Mesodermal cell (in vitro differentiated cells): ENCODE results near the gene SIM1.

ENCODE experiments used
- H3K27ac ChIP-seq: 2 replicates; pipeline ENCODE4 v1.7.0; 2013; ENCODE audit warnings: mild to moderate bottlenecking, low read depth, low read length, moderate library complexity; ENCODE audit not compliant: severe bottlenecking
- H3K36me3 ChIP-seq: 2 replicates; pipeline ENCODE4 v1.7.1; 2013; ENCODE audit warnings: mild to moderate bottlenecking, low read length, moderate library complexity; ENCODE audit not compliant: control insufficient read depth, insufficient read depth
- H3K4me1 ChIP-seq: one replicate; pipeline ENCODE4 v1.7.1; 2013; ENCODE audit warnings: mild to moderate bottlenecking, low read length; ENCODE audit not compliant: insufficient read depth, control insufficient read depth, poor library complexity, severe bottlenecking
- H3K4me3 ChIP-seq: 2 replicates; pipeline ENCODE4 v1.7.0; 2013; ENCODE audit warnings: low read length, control low read depth, mild to moderate bottlenecking; ENCODE audit not compliant: insufficient read depth, poor library complexity, severe bottlenecking; ENCODE audit errors: extremely low read depth
- H3K9me3 ChIP-seq: 2 replicates; pipeline ENCODE4 v1.7.1; 2013; ENCODE audit warnings: mild to moderate bottlenecking, low read length, moderate library complexity; ENCODE audit not compliant: control insufficient read depth
- WGBS, 2 experiments: methylation state at CpG; one replicate each; pipeline ENCODE4 v1.1.5; 2013; ENCODE audit warnings: missing lambda C conversion rate in 2 of 2; ENCODE audit not compliant: insufficient coverage in 2 of 2; 5-methylcytosine and 5-hydroxymethylcytosine counted together

Gene SIM1

GRCh38 chr6:100350139-100350538 lies 114.6 kb downstream of the SIM1 start:
- H3K27ac ChIP-seq: no peak overlapping the region
- H3K4me3 ChIP-seq: no peak overlapping the region
- no peaks in the 10 kb centered on the region for H3K36me3 ChIP-seq

GRCh38 chr6:100349366-100349765 lies 115.4 kb downstream of the SIM1 start:
- 93 to 100% methylated on average over 2 to 3 of the region's 3 CpGs for WGBS, 2 experiments
- Histone ChIP-seq H3K36me3 (no peaks in the 10 kb centered on the region), H3K27ac (no peak overlapping the region), H3K4me1 (peaks cover 12% of the 10 kb centered on the region), H3K4me3 (no peak overlapping the region), H3K9me3 (no peaks in the 10 kb centered on the region)

More at GRCh38 chr6:100350139-100350538, 114.6 kb downstream of the SIM1 start:
- no peaks in the 10 kb centered on the region for H3K9me3 ChIP-seq
- peaks cover 12% of the 10 kb centered on the region for H3K4me1 ChIP-seq

- Histone ChIP-seq H3K9me3 (no peaks in the 10 kb centered on the region), H3K4me1 (peaks cover 18% of the 10 kb centered on the region), H3K36me3 (no peaks in the 10 kb centered on the region), H3K27ac (no peak overlapping the region), H3K4me3 (no peak overlapping the region)
- WGBS, 2 experiments: 86 to 89% methylated on average over 1 to 2 of the region's 4 CpGs
Measured at GRCh38 chr6:100347901-100348550, 116.7 kb downstream of the SIM1 start.

GRCh38 chr6:100346828-100347227 lies 117.9 kb downstream of the SIM1 start:
- H3K4me1 ChIP-seq: peaks cover 25% of the 10 kb centered on the region
- no peaks in the 10 kb centered on the region for H3K9me3 ChIP-seq
- H3K4me3 ChIP-seq: no peak overlapping the region
- no peak overlapping the region for H3K27ac ChIP-seq
- WGBS, 2 experiments: 90% methylated on average over 1 of the region's 2 CpGs; no CpG with 5 or more reads in 1 of the 2 experiments
- H3K36me3 ChIP-seq: no peaks in the 10 kb centered on the region

GRCh38 chr6:100346203-100346602 lies 118.5 kb downstream of the SIM1 start:
- Histone ChIP-seq H3K4me1 (peaks cover 25% of the 10 kb centered on the region), H3K4me3 (no peak overlapping the region), H3K36me3 (no peaks in the 10 kb centered on the region), H3K9me3 (no peaks in the 10 kb centered on the region), H3K27ac (no peak overlapping the region)
- 86% methylated on average over 1 of the region's 2 CpGs; no CpG with 5 or more reads in 1 of the 2 experiments for WGBS, 2 experiments

GRCh38 chr6:100344761-100345160 lies 120.0 kb downstream of the SIM1 start:
- H3K4me1 ChIP-seq: peaks cover 25% of the 10 kb centered on the region
- no peak overlapping the region for H3K27ac ChIP-seq
- no peaks in the 10 kb centered on the region for H3K36me3 ChIP-seq
- no peak overlapping the region for H3K4me3 ChIP-seq
- no peaks in the 10 kb centered on the region for H3K9me3 ChIP-seq
- 88 to 94% methylated on average over 3 of the region's 4 CpGs for WGBS, 2 experiments

GRCh38 chr6:100344321-100344720 lies 120.4 kb downstream of the SIM1 start:
- H3K36me3 ChIP-seq: no peaks in the 10 kb centered on the region
- H3K27ac ChIP-seq: no peak overlapping the region
- H3K9me3 ChIP-seq: no peaks in the 10 kb centered on the region
- peaks cover 25% of the 10 kb centered on the region for H3K4me1 ChIP-seq
- no peak overlapping the region for H3K4me3 ChIP-seq
- WGBS, 2 experiments: 100% methylated on average over 1 of the region's 2 CpGs; no CpG with 5 or more reads in 1 of the 2 experiments

GRCh38 chr6:100343316-100344077 lies 121.2 kb downstream of the SIM1 start:
- WGBS, 2 experiments: 76 to 82% methylated on average over 3 of the region's 4 CpGs
- no peak overlapping the region for H3K4me3 ChIP-seq
- H3K4me1 ChIP-seq: peaks cover 25% of the 10 kb centered on the region
- peak overlapping the region; percentile 26 for H3K27ac ChIP-seq
- no peaks in the 10 kb centered on the region for H3K9me3 ChIP-seq
- H3K36me3 ChIP-seq: no peaks in the 10 kb centered on the region

- no peaks in the 10 kb centered on the region for H3K36me3 ChIP-seq
- H3K9me3 ChIP-seq: no peaks in the 10 kb centered on the region
- no peak overlapping the region for H3K4me3 ChIP-seq
- H3K4me1 ChIP-seq: peaks cover 24% of the 10 kb centered on the region
- no peak overlapping the region for H3K27ac ChIP-seq
- 72% methylated on average over 3 of the region's 3 CpGs; no CpG with 5 or more reads in 1 of the 2 experiments for WGBS, 2 experiments
Measured at GRCh38 chr6:100342830-100343229, 121.9 kb downstream of the SIM1 start.

GRCh38 chr6:100339574-100340255 lies 125.0 kb downstream of the SIM1 start:
- 86% methylated on average over 1 of the region's 4 CpGs for WGBS, 2 experiments
- H3K36me3 ChIP-seq: no peaks in the 10 kb centered on the region
- no peaks in the 10 kb centered on the region for H3K9me3 ChIP-seq
- no peak overlapping the region for H3K27ac ChIP-seq
- no peak overlapping the region for H3K4me3 ChIP-seq
- peaks cover 21% of the 10 kb centered on the region for H3K4me1 ChIP-seq
